Panc1 (cell line): Measurements from ENCODE around the gene LHX1. TPM values are rescaled to one million over a fixed set of nuclear protein-coding genes. Genes with fewer than 3 reads are reported as not detected.

ENCODE experiments used
- ATAC-seq: fragments of 200-7000 bp; cut with Tn5 transposase; 2 replicates; pipeline ENCODE4 v1.9.1; 2020; ENCODE audit warnings: mild to moderate bottlenecking, moderate library complexity
- BruUV-seq: library from RNA; stranded (reverse); fragments of 400-500 nt; replicated peaks from 2 replicates; lab custom pipeline; 2021; lab: Mats Ljungman, UMichigan
- CTCF ChIA-PET: fragments of 300-600 bp; sonication (Branson Sonifier 250); formaldehyde crosslinking; loops from one replicate; lab custom pipeline; 2022; ENCODE audit warnings: antibody characterized with exemption; lab: Charles Lee
- POLR2A ChIA-PET: fragments of 300-600 bp; sonication (Branson Sonifier 250); formaldehyde crosslinking; loops from one replicate; lab custom pipeline; 2022; ENCODE audit warnings: antibody characterized with exemption; lab: Charles Lee
- DNase-seq: peaks from one replicate; pipeline ENCODE4 v3.0.0-alpha.2; 2010; ENCODE audit warnings: low read depth, low spot score
- H3K27ac ChIP-seq: 2 replicates; pipeline ENCODE4 v1.5.1; 2011; ENCODE audit warnings: mild to moderate bottlenecking, low read length, inconsistent platforms
- H3K27me3 ChIP-seq: fragments of 200-500 bp; sonication (Bioruptor generic); 2 replicates; pipeline ENCODE4 v1.6.0; 2014; ENCODE audit warnings: low read length, inconsistent platforms; ENCODE audit not compliant: control insufficient read depth, insufficient read depth
- H3K36me3 ChIP-seq: fragments of 200-500 bp; sonication (Bioruptor generic); 2 replicates; pipeline ENCODE4 v1.5.1; 2014; ENCODE audit warnings: inconsistent platforms, mild to moderate bottlenecking, low read length, moderate library complexity; ENCODE audit not compliant: control insufficient read depth, insufficient read depth
- H3K4me1 ChIP-seq: 2 replicates; pipeline ENCODE4 v1.5.1; 2011; ENCODE audit warnings: inconsistent platforms, mild to moderate bottlenecking, low read length, moderate library complexity; ENCODE audit not compliant: control insufficient read depth, insufficient read depth
- H3K4me3 ChIP-seq, 2 experiments: 2 replicates each; pipeline ENCODE4 v1.5.1; 2011 to 2012; ENCODE audit warnings: low read depth in 2 of 2, low read length in 2 of 2, mild to moderate bottlenecking in 2 of 2, inconsistent platforms in 1 of 2, moderate library complexity in 1 of 2
- H3K9me3 ChIP-seq: fragments of 200-500 bp; sonication (Bioruptor generic); 2 replicates; pipeline ENCODE4 v1.5.1; 2014; ENCODE audit warnings: low read depth, mild to moderate bottlenecking, inconsistent platforms, low read length, moderate library complexity; ENCODE audit not compliant: control insufficient read depth, insufficient read depth
- POLR2AphosphoS5 ChIP-seq: IDR thresholded peaks from 2 replicates; pipeline ENCODE4 v1.6.1; 2012; ENCODE audit warnings: mild to moderate bottlenecking, low read depth, low read length, moderate library complexity
- REST ChIP-seq, 2 experiments: IDR thresholded peaks; 2 replicates each; pipeline ENCODE4 v1.6.1; 2011 to 2012; ENCODE audit warnings: low read depth in 2 of 2, control low read depth in 1 of 2, low read length in 1 of 2, mild to moderate bottlenecking in 1 of 2, moderate library complexity in 1 of 2; ENCODE audit not compliant: insufficient read depth in 1 of 2
- SIN3A ChIP-seq: IDR thresholded peaks from 2 replicates; pipeline ENCODE4 v1.6.1; 2012; ENCODE audit warnings: low read depth, mild to moderate bottlenecking, low read length, moderate library complexity, borderline replicate concordance; ENCODE audit not compliant: insufficient read depth
- TCF7L2 ChIP-seq: IDR thresholded peaks from 2 replicates; pipeline ENCODE4 v1.6.1; 2011; ENCODE audit warnings: mild to moderate bottlenecking, low read depth, low read length, inconsistent platforms
- in situ Hi-C: cut with HindIII; loops from 2 replicates; pipeline ENCODE4 v1.10.0; 2016; ENCODE audit warnings: low sequenced_read_pairs, low pct_unique_long_range_greater_than_20kb
- intact Hi-C: fragments of 100-400 bp; cut with micrococcal nuclease; formaldehyde crosslinking; loops from one replicate; pipeline ENCODE4 v1.10.0; 2022; ENCODE audit not compliant: unreplicated experiment
- total RNA-seq: library from RNA; stranded (reverse); gene quantifications from one replicate; pipeline ENCODE4 v1.2.1, GENCODE V29; 2021; ENCODE audit not compliant: unreplicated experiment
- TF ChIP-seq, protein P1 (sequence below): fragments of 450-650 bp; IDR thresholded peaks from 2 replicates; pipeline ENCODE4 v1.5.1; 2017; ENCODE audit warnings: mild to moderate bottlenecking

LHX1 gene
- total RNA-seq, 1 experiment from 2014 or later = 8.6 TPM

GRCh38 chr17:36977066-36977465, 39.8 kb downstream of the LHX1 start:
- no TSS peak for BruUV-seq
- in situ Hi-C loops (no loop called here), intact Hi-C loops (no loop called here)
- ChIA-PET POLR2A (no interaction called here), CTCF (no interaction called here)
- Histone ChIP-seq H3K36me3 (no peaks in the 10 kb centered on the region; the same call in 1 of the 2 replicates), H3K4me1 (peaks cover 50% of the 10 kb centered on the region), H3K27ac (peak overlapping the region; percentile 48; the same call in 1 of the 2 replicates), H3K4me3 (no peak overlapping the region), H3K9me3 (no peaks in the 10 kb centered on the region), H3K27me3 (no peaks in the 10 kb centered on the region)
- no peak for DNase-seq
- TF ChIP-seq REST (IDR thresholded peaks at IDR 0.05; ENCODE audit: insufficient read depth in 1 of 2, low read depth in 2 of 2, low read length in 1 of 2) (no peak), POLR2AphosphoS5 (no peak), TCF7L2 (no peak), SIN3A (no peak)
- TF ChIP-seq, protein P1, sequence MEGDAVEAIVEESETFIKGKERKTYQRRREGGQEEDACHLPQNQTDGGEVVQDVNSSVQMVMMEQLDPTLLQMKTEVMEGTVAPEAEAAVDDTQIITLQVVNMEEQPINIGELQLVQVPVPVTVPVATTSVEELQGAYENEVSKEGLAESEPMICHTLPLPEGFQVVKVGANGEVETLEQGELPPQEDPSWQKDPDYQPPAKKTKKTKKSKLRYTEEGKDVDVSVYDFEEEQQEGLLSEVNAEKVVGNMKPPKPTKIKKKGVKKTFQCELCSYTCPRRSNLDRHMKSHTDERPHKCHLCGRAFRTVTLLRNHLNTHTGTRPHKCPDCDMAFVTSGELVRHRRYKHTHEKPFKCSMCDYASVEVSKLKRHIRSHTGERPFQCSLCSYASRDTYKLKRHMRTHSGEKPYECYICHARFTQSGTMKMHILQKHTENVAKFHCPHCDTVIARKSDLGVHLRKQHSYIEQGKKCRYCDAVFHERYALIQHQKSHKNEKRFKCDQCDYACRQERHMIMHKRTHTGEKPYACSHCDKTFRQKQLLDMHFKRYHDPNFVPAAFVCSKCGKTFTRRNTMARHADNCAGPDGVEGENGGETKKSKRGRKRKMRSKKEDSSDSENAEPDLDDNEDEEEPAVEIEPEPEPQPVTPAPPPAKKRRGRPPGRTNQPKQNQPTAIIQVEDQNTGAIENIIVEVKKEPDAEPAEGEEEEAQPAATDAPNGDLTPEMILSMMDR = no peak
- no peak for ATAC-seq

GRCh38 chr17:36977568-36977967, 40.3 kb downstream of the LHX1 start:
- Histone ChIP-seq H3K4me1 (peaks cover 50% of the 10 kb centered on the region), H3K4me3 (no peak overlapping the region), H3K27me3 (no peaks in the 10 kb centered on the region), H3K27ac (0 out of 2 replicates have a peak overlapping the region, but pooled peaks have one; percentile 30), H3K9me3 (no peaks in the 10 kb centered on the region), H3K36me3 (no peaks in the 10 kb centered on the region; the same call in 1 of the 2 replicates)
- intact Hi-C loops = no loop called here
- TF ChIP-seq SIN3A (no peak), POLR2AphosphoS5 (no peak), TCF7L2 (no peak), REST (IDR thresholded peaks at IDR 0.05; ENCODE audit: insufficient read depth in 1 of 2, low read depth in 2 of 2, low read length in 1 of 2) (no peak)
- TF ChIP-seq, protein P1 = no peak
- POLR2A ChIA-PET = no interaction called here
- no TSS peak for BruUV-seq
- ATAC-seq (no peak), DNase-seq (no peak)
- CTCF ChIA-PET = no interaction called here
- in situ Hi-C loops = no loop called here
